ENCODE measurements around the gene PPP1R9B.

DNA sequence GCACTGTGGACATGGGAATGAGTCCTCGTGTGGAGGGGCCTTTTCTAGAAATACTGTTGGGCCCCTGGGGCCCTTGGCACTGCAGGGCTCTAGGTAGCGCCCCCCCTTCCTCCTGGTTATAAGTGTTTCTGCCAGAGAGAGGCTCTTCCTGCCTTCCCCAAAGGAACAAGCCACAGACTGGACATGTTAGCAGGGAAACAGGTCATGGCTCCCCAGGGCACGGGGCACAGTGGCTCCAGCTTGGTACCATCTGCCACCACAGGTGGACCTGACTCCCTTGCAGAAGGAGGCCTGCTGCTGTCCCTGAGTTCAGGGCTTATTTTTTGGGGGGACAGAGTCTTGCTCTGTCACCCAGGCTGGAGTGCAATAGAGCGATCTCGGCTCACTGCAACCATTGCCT, 46.5 kb downstream of the PPP1R9B start:
- TF ChIP-seq CTCF (IDR thresholded peaks at IDR 0.05) (no peak), POLR2AphosphoS5 (IDR thresholded peaks at IDR 0.05) (no peak)
